Stimulated activated CD4-positive, alpha-beta T cell treated with anti-CD3 and anti-CD28 coated beads, Interleukin-2, amount 100 ng/mL, for 4 hours (primary cell): Measurements from ENCODE around the gene SORCS1.

Source experiments
- DNase-seq: peaks from one replicate; pipeline ENCODE4 v3.0.0-alpha.2; 2020; ENCODE audit warnings: low read depth

Gene SORCS1

GRCh38 chr10:106655636-106656035 is 508.9 kb downstream of the SORCS1 start:
- DNase-seq: no peak

GRCh38 chr10:106655165-106655564 is 509.3 kb downstream of the SORCS1 start:
- no peak for DNase-seq

- no peak for DNase-seq
Observed at GRCh38 chr10:106652279-106652678, 512.2 kb downstream of the SORCS1 start.

- no peak for DNase-seq
Observed at GRCh38 chr10:106648534-106649481, 515.7 kb downstream of the SORCS1 start.

- no peak for DNase-seq
Observed at GRCh38 chr10:106643473-106643872, 521.0 kb downstream of the SORCS1 start.

GRCh38 chr10:106637873-106638272 is 526.6 kb downstream of the SORCS1 start:
- DNase-seq: no peak

- DNase-seq: no peak
Observed at GRCh38 chr10:106636766-106637491, 527.6 kb downstream of the SORCS1 start.

GRCh38 chr10:106635947-106636346 is 528.6 kb downstream of the SORCS1 start:
- no peak for DNase-seq

GRCh38 chr10:106631016-106631702 is 533.3 kb downstream of the SORCS1 start:
- no peak for DNase-seq

- DNase-seq: no peak
Observed at GRCh38 chr10:106626371-106626770, 538.1 kb downstream of the SORCS1 start.

GRCh38 chr10:106625751-106626150 is 538.8 kb downstream of the SORCS1 start:
- no peak for DNase-seq

GRCh38 chr10:106619346-106619745 is 545.2 kb downstream of the SORCS1 start:
- no peak for DNase-seq

GRCh38 chr10:106618646-106619045 is 545.9 kb downstream of the SORCS1 start:
- DNase-seq: no peak

- DNase-seq: no peak
Observed at GRCh38 chr10:106615081-106615480, 549.4 kb downstream of the SORCS1 start.

- no peak for DNase-seq
Observed at GRCh38 chr10:106614293-106614692, 550.2 kb downstream of the SORCS1 start.

- DNase-seq: no peak
Observed at GRCh38 chr10:106612381-106612780, 552.1 kb downstream of the SORCS1 start.

GRCh38 chr10:106609470-106610266 is 554.8 kb downstream of the SORCS1 start:
- no peak for DNase-seq

- no peak for DNase-seq
Observed at GRCh38 chr10:106608066-106608465, 556.4 kb downstream of the SORCS1 start.

GRCh38 chr10:106595281-106595680 is 569.2 kb downstream of the SORCS1 start:
- no peak for DNase-seq

GRCh38 chr10:106593876-106594275 is 570.6 kb downstream of the SORCS1 start:
- DNase-seq: no peak

GRCh38 chr10:106592396-106592795 is 572.1 kb downstream of the SORCS1 start:
- DNase-seq: no peak

GRCh38 chr10:106582291-106582690 is 582.2 kb downstream of the SORCS1 start:
- DNase-seq: no peak
